Heart left ventricle (tissue), 16 donors: ENCODE data around the gene UMPS. TPM values are rescaled to one million over a fixed set of nuclear protein-coding genes. Genes with fewer than 3 reads are reported as not detected.
A peak's percentile ranks its signal among the peaks of the same experiment; 100 is the strongest.

Source experiments
- ATAC-seq, 4 donors: fragments of 200-7000 bp; cut with Tn5 transposase; one replicate each; pipeline ENCODE4 v1.9.1; 2020 to 2022; ENCODE audit warnings: moderate library complexity in 4 of 4, mild to moderate bottlenecking in 3 of 4, moderate number of reproducible peaks in 1 of 4
- DNase-seq, 5 donors: peaks; one replicate each; pipeline ENCODE4 v3.0.0-alpha.2; 2020
- H3K27ac ChIP-seq, 12 donors: fragments of 200-600 bp; sonication (generic) in 4 of 12; one replicate each; pipeline versions ENCODE4 v1.5.0 to v1.8.0; 2016 to 2022; ENCODE audit warnings: mild to moderate bottlenecking in 2 of 12
- H3K27me3 ChIP-seq, 9 donors: fragments of 200-600 bp; sonication (generic) in 2 of 9; one replicate each; pipeline versions ENCODE4 v1.5.1 to v1.8.0; 2016 to 2022; ENCODE audit warnings: mild to moderate bottlenecking in 3 of 9
- H3K36me3 ChIP-seq, 9 donors: fragments of 200-600 bp; sonication (generic) in 2 of 9; one replicate each; pipeline versions ENCODE4 v1.5.0 to v1.8.0; 2018 to 2022; ENCODE audit warnings: mild to moderate bottlenecking in 2 of 9
- H3K4me1 ChIP-seq, 12 donors: fragments of 200-600 bp; sonication (generic) in 4 of 12; one replicate each; pipeline versions ENCODE4 v1.5.0 to v1.8.0; 2016 to 2022; ENCODE audit warnings: mild to moderate bottlenecking in 3 of 12
- H3K4me3 ChIP-seq, 12 donors: fragments of 200-600 bp; sonication (generic) in 4 of 12; one replicate each; pipeline versions ENCODE4 v1.5.0 to v1.8.0; 2017 to 2022; ENCODE audit warnings: mild to moderate bottlenecking in 9 of 12, moderate library complexity in 4 of 12
- H3K9me3 ChIP-seq, 12 donors: fragments of 200-600 bp; sonication (generic) in 4 of 12; one replicate each; pipeline versions ENCODE4 v1.5.0 to v1.8.0; 2016 to 2022; ENCODE audit warnings: mild to moderate bottlenecking in 1 of 12
- CTCF ChIP-seq, 12 donors: fragments of 200-600 bp; sonication (generic) in 4 of 12; IDR thresholded peaks; one replicate each; pipeline versions ENCODE4 v1.5.0 to v1.8.0; 2018 to 2022; ENCODE audit warnings: antibody characterized with exemption in 12 of 12, mild to moderate bottlenecking in 5 of 12
- POLR2A ChIP-seq, 2 donors: fragments of 450-650 bp; IDR thresholded peaks; one replicate each; pipeline ENCODE4 v1.6.1; 2017; ENCODE audit warnings: antibody characterized with exemption in 2 of 2, mild to moderate bottlenecking in 2 of 2, moderate library complexity in 2 of 2
- WGBS, 4 donors: extraction: QIAGEN DNeasy Blood & Tissue Kit in 2 of 4; methylation state at CpG; one replicate each; pipeline versions ENCODE4 v1.1.5 to v1.1.7; 2013 to 2018; 5-methylcytosine and 5-hydroxymethylcytosine counted together
- intact Hi-C, 10 donors: fragments of 100-400 bp; cut with DNase I; formaldehyde crosslinking; loops; one replicate each; pipeline versions ENCODE4 v1.11.1 to v1.14.2; 2022
- polyA plus RNA-seq, 2 donors: library from polyadenylated mRNA; stranded (reverse); fragments of 200-250 nt; gene quantifications; one replicate each; pipeline ENCODE4 v1.2.3, GENCODE V29; 2013
- total RNA-seq, 9 donors: library from RNA; depleted of rRNA in 2 of 9; stranded (reverse); fragments of >200 nt in 2 of 9; fragmentation: NEBNext Ultra II Directional in 3 of 9; extraction: Animal tissue kit (Norgen Biotek cat#: 25700) in 3 of 9; gene quantifications; one replicate each; pipeline versions ENCODE4 v1.1.0 to v1.2.4, GENCODE V29; 2016 to 2023
- donor health status: ischemic (EF 13 %, LVEDD 7.1; RV severe dilation, severe dysfunction).
- donor health status: healthy with polysubstance abuse.
- donor health status: DM: no; HTN: yes; CAD: no.
- donor health status: DM: no; HTN: no; CAD: no.
- donor health status: ischemic (EF 25% LVEDD 6.9; RV normal size, moderate dysfunction).
- donor health status: ischemic (EF 25% LVEDD 5.7; RV mildly dilated, moderate dysfunction).
- donor health status: healthy.
- donor health status: DM: yes; HTN: yes; CAD: no.
- donor health status: ischemic (EF 35%, LVEDD 5.7; RV mildly dilated, moderate dysfunction).
- donor health status: nonischemic (EF 11% LVEDD 7.7; RV severe dilation, severe dysfunction).
- donor health status: DM: yes; HTN: yes; CAD: no.
- donor health status: PGD.
- donor health status: ischemic (EF 29% LVEDD 5.4; RV normal size, mild dysfunction).
- donor health status: nonischemic (EF 23%, LVEDD 6.1; RV moderate dilation, normal function).

Gene UMPS
- total and polyA plus RNA-seq, 11 donors: 2.3 to 15.9 (median 7.1) TPM

GRCh38 chr3:124767264-124767663 is 37.0 kb downstream of the UMPS start:
- Histone ChIP-seq H3K27me3 (no peaks in the 10 kb centered on the region), H3K9me3 (no peaks in the 10 kb centered on the region), H3K4me3 (no peak overlapping the region), H3K36me3 (peaks cover 2 to 75% (median 67%) of the 10 kb centered on the region in 9 donors), H3K4me1 (peaks cover 10 to 35% (median 24%) of the 10 kb centered on the region in 12 donors), H3K27ac (no peak overlapping the region)
- 84 to 96% (median 88%) methylated on average over 5 of the region's 5 CpGs for WGBS, 4 donors
- no peak for TF ChIP-seq POLR2A (IDR thresholded peaks at IDR 0.05)
- no peak for TF ChIP-seq CTCF (IDR thresholded peaks at IDR 0.05)
- DNase-seq (peak in 1 of 5 donors; percentile 12), ATAC-seq (no peak)
- intact Hi-C loops: loop anchor here in 3 of 10 donors (10.0 kb wide), 1 partner anchor 398 kb away; no protein-coding TSS in a partner anchor

- DNase-seq (no peak), ATAC-seq (no peak)
- no peak overlapping the region for H3K27ac ChIP-seq
- H3K27me3 ChIP-seq: no peaks in the 10 kb centered on the region
- peaks cover 10 to 39% (median 28%) of the 10 kb centered on the region in 12 donors for H3K4me1 ChIP-seq
- WGBS, 4 donors: 94 to 97% (median 95%) methylated on average over 2 to 6 of the region's 6 CpGs
- no peak for TF ChIP-seq POLR2A (IDR thresholded peaks at IDR 0.05)
- TF ChIP-seq CTCF (IDR thresholded peaks at IDR 0.05): no peak
- intact Hi-C loops: loop anchor here in 3 of 10 donors (10.0 kb wide), 1 partner anchor 397 kb away; no protein-coding TSS in a partner anchor
- no peak overlapping the region for H3K4me3 ChIP-seq
- H3K36me3 ChIP-seq: peaks cover 2 to 71% (median 67%) of the 10 kb centered on the region in 9 donors
- H3K9me3 ChIP-seq: no peaks in the 10 kb centered on the region
Measured at GRCh38 chr3:124767691-124768090, 37.4 kb downstream of the UMPS start.

GRCh38 chr3:124768812-124769211 is 38.6 kb downstream of the UMPS start:
- TF ChIP-seq POLR2A (IDR thresholded peaks at IDR 0.05) (no peak), CTCF (IDR thresholded peaks at IDR 0.05) (peak in 7 of 12 donors; percentile 8 to 52 (median 23))
- H3K27ac ChIP-seq: peak overlapping the region in 1 of 12 donors; percentile 24
- H3K36me3 ChIP-seq: peaks cover 2 to 70% (median 56%) of the 10 kb centered on the region in 9 donors
- H3K9me3 ChIP-seq: no peaks in the 10 kb centered on the region
- no peak overlapping the region for H3K4me3 ChIP-seq
- peaks cover 10 to 50% (median 39%) of the 10 kb centered on the region in 12 donors for H3K4me1 ChIP-seq
- peak in 1 of 5 donors; percentile 65 for DNase-seq
- ATAC-seq: peak in 3 of 4 donors; percentile 20 to 35 (median 29)
- WGBS, 4 donors: 53 to 73% (median 59%) methylated on average over 7 of the region's 7 CpGs
- no peaks in the 10 kb centered on the region for H3K27me3 ChIP-seq
- intact Hi-C loops: loop anchor here in 3 of 10 donors (10.0 kb wide), 1 partner anchor 396 kb away; no protein-coding TSS in a partner anchor

GRCh38 chr3:124769462-124769861 is 39.2 kb downstream of the UMPS start:
- peaks cover 2 to 66% (median 50%) of the 10 kb centered on the region in 9 donors for H3K36me3 ChIP-seq
- H3K9me3 ChIP-seq: no peaks in the 10 kb centered on the region
- WGBS, 4 donors: 91 to 95% (median 93%) methylated on average over 9 of the region's 9 CpGs
- no peaks in the 10 kb centered on the region for H3K27me3 ChIP-seq
- no peak overlapping the region for H3K4me3 ChIP-seq
- DNase-seq (peak in 1 of 5 donors; percentile 17), ATAC-seq (no peak)
- H3K4me1 ChIP-seq: peaks cover 11 to 57% (median 45%) of the 10 kb centered on the region in 12 donors
- intact Hi-C loops: loop anchor here in 3 of 10 donors (10.0 kb wide), 1 partner anchor 395 kb away; no protein-coding TSS in a partner anchor
- TF ChIP-seq POLR2A (IDR thresholded peaks at IDR 0.05): no peak
- no peak for TF ChIP-seq CTCF (IDR thresholded peaks at IDR 0.05)
- peak overlapping the region in 3 of 12 donors; percentile 70 to 74 (median 72) for H3K27ac ChIP-seq
